ENCODE measurements around the gene APPBP2. TPM values are rescaled to one million over a fixed set of nuclear protein-coding genes. Genes with fewer than 3 reads are reported as not detected.

The APPBP2 gene
- total RNA-seq, 1 donor from 2014 or later: 34.8 TPM

- H3K9me3 Mint-ChIP-seq (ENCODE audit: unreplicated experiment): no peaks in the 10 kb centered on the region
- peak overlapping the region; percentile 80 for H3K27ac Mint-ChIP-seq (ENCODE audit: unreplicated experiment)
- H3K4me3 Mint-ChIP-seq (ENCODE audit: unreplicated experiment): no peak overlapping the region
- peaks cover 9% of the 10 kb centered on the region for H3K4me1 Mint-ChIP-seq (ENCODE audit: unreplicated experiment)
- H3K36me3 Mint-ChIP-seq (ENCODE audit: low read depth, unreplicated experiment): no peaks in the 10 kb centered on the region
- TF ChIP-seq CTCF (IDR thresholded peaks at IDR 0.05; ENCODE audit: unreplicated experiment): no peak
- DNase-seq (ENCODE audit: low spot score): no peak
- peaks cover 2% of the 10 kb centered on the region for H3K27me3 Mint-ChIP-seq (ENCODE audit: unreplicated experiment)
Observed at GRCh38 chr17:60398227-60398959, 127.6 kb downstream of the APPBP2 start.

GRCh38 chr17:60396412-60396811 is 129.6 kb downstream of the APPBP2 start:
- peaks cover 19% of the 10 kb centered on the region for H3K4me1 Mint-ChIP-seq (ENCODE audit: unreplicated experiment)
- DNase-seq (ENCODE audit: low spot score): no peak
- H3K27me3 Mint-ChIP-seq (ENCODE audit: unreplicated experiment): peaks cover 9% of the 10 kb centered on the region
- no peak overlapping the region for H3K27ac Mint-ChIP-seq (ENCODE audit: unreplicated experiment)
- H3K36me3 Mint-ChIP-seq (ENCODE audit: low read depth, unreplicated experiment): no peaks in the 10 kb centered on the region
- H3K4me3 Mint-ChIP-seq (ENCODE audit: unreplicated experiment): no peak overlapping the region
- no peak for TF ChIP-seq CTCF (IDR thresholded peaks at IDR 0.05; ENCODE audit: unreplicated experiment)
- no peaks in the 10 kb centered on the region for H3K9me3 Mint-ChIP-seq (ENCODE audit: unreplicated experiment)

- H3K4me3 Mint-ChIP-seq (ENCODE audit: unreplicated experiment): no peak overlapping the region
- DNase-seq (ENCODE audit: low spot score): no peak
- H3K36me3 Mint-ChIP-seq (ENCODE audit: low read depth, unreplicated experiment): peaks cover 7% of the 10 kb centered on the region
- H3K9me3 Mint-ChIP-seq (ENCODE audit: unreplicated experiment): no peaks in the 10 kb centered on the region
- no peak overlapping the region for H3K27ac Mint-ChIP-seq (ENCODE audit: unreplicated experiment)
- H3K4me1 Mint-ChIP-seq (ENCODE audit: unreplicated experiment): peaks cover 27% of the 10 kb centered on the region
- H3K27me3 Mint-ChIP-seq (ENCODE audit: unreplicated experiment): peaks cover 10% of the 10 kb centered on the region
- TF ChIP-seq CTCF (IDR thresholded peaks at IDR 0.05; ENCODE audit: unreplicated experiment): no peak
Observed at GRCh38 chr17:60395508-60396065, 130.5 kb downstream of the APPBP2 start.

- Mint-ChIP-seq H3K27me3 (ENCODE audit: unreplicated experiment) (peaks cover 8% of the 10 kb centered on the region), H3K4me1 (ENCODE audit: unreplicated experiment) (peaks cover 33% of the 10 kb centered on the region), H3K27ac (ENCODE audit: unreplicated experiment) (no peak overlapping the region), H3K36me3 (ENCODE audit: low read depth, unreplicated experiment) (peaks cover 7% of the 10 kb centered on the region), H3K4me3 (ENCODE audit: unreplicated experiment) (peak overlapping the region; percentile 22), H3K9me3 (ENCODE audit: unreplicated experiment) (no peaks in the 10 kb centered on the region)
- no peak for DNase-seq (ENCODE audit: low spot score)
- no peak for TF ChIP-seq CTCF (IDR thresholded peaks at IDR 0.05; ENCODE audit: unreplicated experiment)
Observed at GRCh38 chr17:60393840-60394723, 132.0 kb downstream of the APPBP2 start.

Other genes with a start within 250 kb of the APPBP2 start
- 37.4 TPM for gene USP32, start 134.1 kb downstream of the APPBP2 start, total RNA-seq (ENCODE audit: unreplicated experiment)
- not detected for gene CHCT1, start 103.8 kb downstream of the APPBP2 start, total RNA-seq (ENCODE audit: unreplicated experiment)
- gene PPM1D, start 74.0 kb upstream of the APPBP2 start, total RNA-seq (ENCODE audit: unreplicated experiment): 14.6 TPM
- gene BCAS3, start 151.6 kb upstream of the APPBP2 start, total RNA-seq (ENCODE audit: unreplicated experiment): 38.1 TPM

All from endothelial cell (in vitro differentiated cells).